Mesothelial cell of epicardium (in vitro differentiated cells): ENCODE data around the gene OGFOD2. TPM values are rescaled to one million over a fixed set of nuclear protein-coding genes. Genes with fewer than 3 reads are reported as not detected.
"Not testable (repeated sequence)": the region's sequence is repeated elsewhere in the genome, so short reads cannot be mapped to it uniquely, and the experiment has no call there.

ENCODE experiments used
- DNase-seq, 2 experiments: peaks; one replicate each; pipeline ENCODE4 v3.0.0; 2021; ENCODE audit warnings: low spot score in 2 of 2; ENCODE audit not compliant: unreplicated experiment in 2 of 2
- H3K27ac Mint-ChIP-seq: 2 replicates; pipeline ENCODE4 v1.8.0; 2021; ENCODE audit warnings: mixed read lengths
- H3K27me3 Mint-ChIP-seq: 2 replicates; pipeline ENCODE4 v1.8.0; 2021; ENCODE audit warnings: low read depth, mixed read lengths
- H3K36me3 Mint-ChIP-seq: 2 replicates; pipeline ENCODE4 v1.8.0; 2021; ENCODE audit warnings: mixed read lengths
- H3K4me1 Mint-ChIP-seq: 2 replicates; pipeline ENCODE4 v1.8.0; 2021; ENCODE audit warnings: mixed read lengths
- H3K4me3 Mint-ChIP-seq: 2 replicates; pipeline ENCODE4 v1.8.0; 2021; ENCODE audit warnings: mild to moderate bottlenecking, moderate library complexity, mixed read lengths
- H3K9me3 Mint-ChIP-seq: 2 replicates; pipeline ENCODE4 v1.8.0; 2021; ENCODE audit warnings: mixed read lengths
- CTCF ChIP-seq: fragments of 200-600 bp; sonication (generic); IDR thresholded peaks from one replicate; pipeline ENCODE4 v1.5.0; 2021; ENCODE audit warnings: antibody characterized with exemption; ENCODE audit not compliant: unreplicated experiment
- total RNA-seq: library from RNA; stranded (reverse); gene quantifications from 3 replicates; pipeline ENCODE4 v1.2.1, GENCODE V29; 2021

OGFOD2 gene
- total RNA-seq, 1 donor from 2014 or later: 15.0 TPM

GRCh38 chr12:122932207-122932606, 42.8 kb upstream of the OGFOD2 start:
- no peaks in the 10 kb centered on the region for H3K9me3 Mint-ChIP-seq
- no peak overlapping the region for H3K4me3 Mint-ChIP-seq
- no peak for DNase-seq
- no peak overlapping the region for H3K27ac Mint-ChIP-seq
- peaks cover 2% of the 10 kb centered on the region for H3K4me1 Mint-ChIP-seq
- no peaks in the 10 kb centered on the region for H3K27me3 Mint-ChIP-seq
- no peak for TF ChIP-seq CTCF
- no peaks in the 10 kb centered on the region for H3K36me3 Mint-ChIP-seq

- H3K4me1 Mint-ChIP-seq: no peaks in the 10 kb centered on the region
- no peak for TF ChIP-seq CTCF
- DNase-seq: no peak
- H3K4me3 Mint-ChIP-seq: no peak overlapping the region
- no peaks in the 10 kb centered on the region for H3K27me3 Mint-ChIP-seq
- no peaks in the 10 kb centered on the region for H3K9me3 Mint-ChIP-seq
- H3K27ac Mint-ChIP-seq: no peak overlapping the region
- H3K36me3 Mint-ChIP-seq: peaks cover 5% of the 10 kb centered on the region
Observed at GRCh38 chr12:122934722-122935121, 40.3 kb upstream of the OGFOD2 start.

GRCh38 chr12:122935318-122935717, 39.7 kb upstream of the OGFOD2 start:
- no peaks in the 10 kb centered on the region for H3K9me3 Mint-ChIP-seq
- H3K4me1 Mint-ChIP-seq: no peaks in the 10 kb centered on the region
- DNase-seq: no peak
- TF ChIP-seq CTCF: no peak
- H3K27me3 Mint-ChIP-seq: no peaks in the 10 kb centered on the region
- peaks cover 5% of the 10 kb centered on the region for H3K36me3 Mint-ChIP-seq
- no peak overlapping the region for H3K4me3 Mint-ChIP-seq
- H3K27ac Mint-ChIP-seq: no peak overlapping the region

GRCh38 chr12:122937622-122938091, 37.4 kb upstream of the OGFOD2 start:
- no peak for TF ChIP-seq CTCF
- H3K9me3 Mint-ChIP-seq: no peaks in the 10 kb centered on the region
- H3K27ac Mint-ChIP-seq: no peak overlapping the region
- H3K36me3 Mint-ChIP-seq: peaks cover 5% of the 10 kb centered on the region
- no peak for DNase-seq
- H3K4me1 Mint-ChIP-seq: no peaks in the 10 kb centered on the region
- no peaks in the 10 kb centered on the region for H3K27me3 Mint-ChIP-seq
- H3K4me3 Mint-ChIP-seq: no peak overlapping the region

- TF ChIP-seq CTCF: no peak
- Mint-ChIP-seq H3K4me1 (no peaks in the 10 kb centered on the region), H3K36me3 (peaks cover 5% of the 10 kb centered on the region), H3K9me3 (no peaks in the 10 kb centered on the region), H3K4me3 (no peak overlapping the region), H3K27ac (no peak overlapping the region), H3K27me3 (no peaks in the 10 kb centered on the region)
- no peak for DNase-seq
Observed at GRCh38 chr12:122939125-122939524, 35.9 kb upstream of the OGFOD2 start.

- not testable (repeated sequence) for DNase-seq, H3K27ac Mint-ChIP-seq, H3K36me3 Mint-ChIP-seq, H3K9me3 Mint-ChIP-seq, H3K4me3 Mint-ChIP-seq, H3K4me1 Mint-ChIP-seq, H3K27me3 Mint-ChIP-seq
Observed at GRCh38 chr12:122941351-122941750, 33.7 kb upstream of the OGFOD2 start.
